Stimulated activated CD8-positive, alpha-beta memory T cell treated with anti-CD3 and anti-CD28 coated beads, Interleukin-12 subunit alpha, Interleukin-12 subunit beta, amount 100 ng/mL, for 4 hours (primary cell): Measurements from ENCODE around the gene MYO5A.
"Not testable (repeated sequence)": the region's sequence is repeated elsewhere in the genome, so short reads cannot be mapped to it uniquely, and the experiment has no call there.

Source experiments
- DNase-seq: peaks from one replicate; pipeline ENCODE4 v3.0.0-alpha.2; 2020; ENCODE audit warnings: low read depth

MYO5A gene

GRCh38 chr15:52540374-52541012, 11.8 kb upstream of the MYO5A start:
- DNase-seq, result no peak

GRCh38 chr15:52537459-52537858, 8.8 kb upstream of the MYO5A start:
- DNase-seq, result no peak

DNA sequence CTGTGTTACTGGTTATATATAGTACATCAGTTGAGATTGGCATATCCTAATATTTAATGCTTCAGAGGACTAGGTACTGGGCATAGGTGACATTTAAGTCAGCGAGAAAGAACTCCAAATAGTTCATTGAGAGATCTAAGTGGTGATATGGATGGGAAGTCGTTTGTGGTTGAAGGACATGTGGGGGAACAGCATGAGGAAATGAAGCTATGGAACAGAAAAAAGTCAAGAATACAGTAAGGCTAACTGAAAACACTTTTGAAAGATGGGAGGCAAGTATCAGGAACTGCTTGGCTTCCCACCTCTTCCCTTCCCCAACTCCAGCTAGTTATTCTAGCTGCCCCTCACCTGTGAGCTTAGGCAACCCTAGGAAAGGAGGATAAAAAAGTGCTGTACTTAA, 3.7 kb upstream of the MYO5A start:
- no peak for DNase-seq

GRCh38 chr15:52529940-52530339, 1.3 kb upstream of the MYO5A start:
- no peak for DNase-seq

GRCh38 chr15:52529341-52529924, 753 bp upstream of the MYO5A start:
- peak; percentile 7 for DNase-seq

- DNase-seq, result peak; percentile 23
These were observed 643 bp downstream of the MYO5A start for GRCh38 chr15:52527911-52528563.

DNA sequence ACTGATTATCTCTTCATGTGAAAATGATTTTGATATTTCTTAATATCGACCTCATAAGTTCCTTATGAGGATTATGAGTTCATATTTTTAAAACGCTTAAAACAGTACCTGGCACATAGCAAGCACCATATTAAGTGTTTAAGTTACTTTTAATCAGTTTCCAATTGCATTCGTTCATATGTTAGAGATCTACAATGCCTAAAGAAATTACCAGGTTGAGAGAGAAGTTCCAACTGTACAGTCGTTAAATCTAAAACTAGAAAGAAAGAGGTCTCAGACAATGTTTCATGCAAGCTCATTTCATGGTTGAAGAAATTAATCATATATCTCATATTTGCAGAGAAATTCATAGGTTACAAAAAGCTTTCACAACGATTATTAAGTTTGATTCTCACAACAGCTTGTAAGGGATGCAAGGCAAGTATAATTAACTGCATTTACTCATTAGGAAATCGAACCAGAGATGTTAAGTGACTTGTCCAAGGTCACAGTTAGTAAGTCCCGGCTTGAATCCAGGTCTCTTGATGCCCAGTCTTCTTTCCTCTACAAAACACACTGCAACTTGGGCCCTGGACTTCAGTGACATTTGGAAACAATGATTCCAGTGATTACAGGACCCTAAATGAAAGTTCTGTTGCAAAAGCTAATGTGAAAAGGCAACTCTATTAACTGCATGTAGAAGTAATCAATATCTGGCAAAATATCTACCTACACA, 1.3 kb downstream of the MYO5A start:
- DNase-seq, result no peak

DNA sequence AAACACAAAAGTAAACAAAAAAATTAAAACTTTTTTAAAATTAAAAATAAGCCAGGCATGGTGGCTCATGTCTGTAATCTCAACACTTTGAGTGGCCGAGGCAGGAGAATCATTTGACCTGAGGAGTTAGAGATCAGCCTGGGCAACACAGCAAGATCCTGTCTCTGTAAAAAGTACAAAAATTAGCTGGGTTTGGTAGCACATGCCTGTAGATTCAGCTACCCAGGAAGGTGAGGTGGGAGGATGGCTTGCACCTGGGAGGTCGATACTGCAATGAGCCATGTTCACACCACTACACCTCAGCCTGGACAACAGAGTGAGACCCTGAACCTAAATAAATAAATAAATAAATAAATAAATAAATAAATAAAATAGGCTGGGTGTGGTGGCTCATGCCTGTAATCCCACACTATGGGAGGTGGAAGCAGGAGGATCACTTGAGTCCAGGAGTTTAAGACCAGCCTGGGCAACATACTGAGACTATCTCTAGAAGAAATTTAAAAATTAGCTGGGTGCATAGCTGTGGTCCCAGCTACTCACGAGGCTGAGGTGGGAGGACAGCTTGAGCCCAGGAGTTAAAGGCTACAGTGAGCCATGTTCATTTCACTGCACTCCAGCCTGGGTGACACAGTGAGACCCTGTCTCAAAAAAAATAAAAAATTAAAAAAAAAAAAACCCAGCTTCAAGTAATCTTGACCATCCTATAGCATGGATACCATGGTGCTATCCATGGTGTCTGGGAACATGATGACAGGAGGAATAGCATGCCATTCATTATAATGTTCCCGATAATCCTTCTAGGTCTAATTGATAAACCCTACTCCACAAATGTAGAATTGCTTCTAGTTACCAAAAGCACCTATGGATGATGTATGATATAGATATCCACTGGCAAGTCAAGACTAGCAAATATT, 4.2 kb downstream of the MYO5A start:
- DNase-seq, result no peak

GRCh38 chr15:52523647-52524046, 5.0 kb downstream of the MYO5A start:
- DNase-seq, result no peak

DNA sequence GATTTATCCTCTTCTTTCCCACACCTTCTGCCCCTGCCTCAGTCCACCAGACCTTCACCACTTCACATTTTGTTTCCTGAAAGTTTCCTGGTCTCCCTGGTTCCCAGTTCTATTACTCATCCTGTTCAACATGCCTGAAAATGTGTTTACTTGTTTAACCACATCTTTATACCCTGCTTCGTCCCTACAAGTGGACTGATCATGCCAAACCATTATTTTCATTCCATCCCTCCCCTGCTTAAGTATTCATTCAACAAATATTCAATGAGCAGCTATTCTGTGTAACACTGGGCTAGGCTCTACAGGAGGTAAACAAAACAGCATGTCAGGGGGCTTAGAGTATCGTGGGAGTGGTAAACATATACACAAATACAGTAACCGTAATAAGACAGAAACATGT, 5.5 kb downstream of the MYO5A start:
- DNase-seq, result no peak

- no peak for DNase-seq
These were observed 7.0 kb downstream of the MYO5A start for GRCh38 chr15:52521682-52522081.

DNA sequence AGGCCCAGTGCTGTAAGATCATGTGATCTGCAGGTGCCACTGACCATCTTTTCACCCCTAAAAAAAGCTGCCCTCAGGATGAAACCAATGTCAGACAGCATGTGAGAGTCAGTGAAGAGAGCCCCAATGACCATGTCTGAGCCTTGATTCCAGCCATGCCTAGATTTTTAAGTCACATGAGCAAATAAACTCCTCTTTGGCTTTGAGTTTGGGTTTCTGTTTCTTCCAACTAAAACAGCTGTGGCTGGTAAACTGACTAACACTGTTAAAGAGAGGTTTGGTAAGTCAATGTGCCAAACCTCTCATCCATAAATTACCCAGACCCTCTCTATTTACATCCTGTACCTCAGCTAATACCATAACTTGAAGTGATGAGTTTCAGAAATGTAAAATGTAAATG, 8.3 kb downstream of the MYO5A start:
- no peak for DNase-seq

- no peak for DNase-seq
These were observed 10.0 kb downstream of the MYO5A start for GRCh38 chr15:52518487-52519371.

DNA sequence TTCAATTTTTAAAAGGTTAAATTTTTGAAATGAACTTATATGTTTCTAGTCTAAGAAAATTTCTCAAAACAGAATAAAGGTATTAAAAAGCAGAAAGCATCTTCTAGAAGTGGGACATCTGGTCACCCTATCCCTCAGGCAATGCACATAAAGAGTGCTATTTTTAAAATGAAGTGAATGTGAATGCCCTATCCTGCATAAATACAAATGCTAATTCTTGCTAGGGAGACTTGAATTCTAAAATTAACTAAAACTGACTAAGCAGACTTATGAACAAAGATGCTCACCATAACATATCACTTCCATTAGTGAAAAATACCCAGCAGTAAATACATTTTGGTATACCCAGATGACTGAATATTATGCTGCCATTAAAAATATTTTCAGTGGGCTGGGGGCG, 11.7 kb downstream of the MYO5A start:
- DNase-seq, result no peak

DNA sequence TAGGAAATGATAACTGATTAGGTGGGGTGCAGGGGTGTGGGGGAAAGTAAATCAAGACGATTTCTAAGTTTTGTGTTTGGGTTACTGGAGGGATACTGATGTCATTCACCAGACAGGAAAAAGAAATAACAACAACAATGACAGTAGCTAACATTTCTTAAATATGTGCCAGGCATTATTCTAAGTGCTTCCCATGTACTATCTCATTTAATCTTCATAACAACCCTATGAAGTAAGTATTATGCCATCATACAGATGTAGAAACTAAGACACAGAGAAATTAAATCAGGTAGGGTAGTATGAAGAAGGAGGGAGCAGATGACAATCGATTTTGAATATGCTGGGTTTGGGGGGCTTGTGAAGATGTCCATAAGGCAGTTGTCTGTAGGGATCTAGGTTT, 13.3 kb downstream of the MYO5A start:
- DNase-seq, result no peak

GRCh38 chr15:52514482-52514881, 14.2 kb downstream of the MYO5A start:
- DNase-seq, result no peak

GRCh38 chr15:52512869-52513268, 15.8 kb downstream of the MYO5A start:
- not testable (repeated sequence) for DNase-seq

DNA sequence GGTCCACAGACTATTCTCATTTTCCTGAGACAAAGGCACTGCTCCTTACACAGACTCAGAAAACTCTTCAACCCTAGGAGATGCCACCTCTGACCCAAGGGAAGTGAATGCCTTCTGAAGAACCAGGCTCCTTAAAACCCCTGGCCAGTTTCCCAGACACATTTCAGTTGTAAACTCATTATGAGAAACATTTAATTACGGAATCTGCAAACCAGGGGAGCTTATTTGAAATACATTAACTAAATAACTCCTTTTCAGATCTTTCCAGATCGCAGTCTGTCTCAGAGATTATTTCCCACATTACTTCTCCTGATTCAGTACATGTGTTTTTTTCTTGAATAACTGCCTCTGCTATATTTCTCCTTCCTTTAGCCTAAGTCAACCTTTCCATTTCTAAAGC, 17.6 kb downstream of the MYO5A start:
- no peak for DNase-seq

- no peak for DNase-seq
These were observed 19.0 kb downstream of the MYO5A start for GRCh38 chr15:52509500-52510245.

GRCh38 chr15:52506549-52506948, 22.1 kb downstream of the MYO5A start:
- DNase-seq, result no peak
